DOHH2 (cell line): Measurements from ENCODE around the gene RIN3.

Source experiments
- H3F3A ChIP-seq: fragments of 200-600 bp; sonication (generic), shearing (Covaris generic); 2 replicates; pipeline ENCODE4 v1.6.0; 2016; ENCODE audit warnings: antibody characterized with exemption, mild to moderate bottlenecking; ENCODE audit not compliant: control insufficient read depth, insufficient read depth
- H3K27ac ChIP-seq: fragments of 200-600 bp; sonication (generic); 2 replicates; pipeline ENCODE4 v1.5.1; 2014; ENCODE audit warnings: low read depth, mild to moderate bottlenecking, low read length, moderate library complexity
- H3K27me3 ChIP-seq: fragments of 200-600 bp; sonication (generic); 2 replicates; pipeline ENCODE4 v1.6.1; 2014; ENCODE audit warnings: mild to moderate bottlenecking, low read length, mixed read lengths; ENCODE audit not compliant: control insufficient read depth
- H3K36me3 ChIP-seq: fragments of 200-600 bp; sonication (generic); 2 replicates; pipeline ENCODE4 v1.6.1; 2014; ENCODE audit warnings: mild to moderate bottlenecking, low read length, moderate library complexity, mixed read lengths; ENCODE audit not compliant: control insufficient read depth
- H3K4me1 ChIP-seq: fragments of 200-600 bp; sonication (generic); 2 replicates; pipeline ENCODE4 v1.6.1; 2014; ENCODE audit warnings: mild to moderate bottlenecking, low read length, mixed read lengths; ENCODE audit not compliant: control insufficient read depth
- H3K4me2 ChIP-seq: fragments of 200-600 bp; sonication (generic); 2 replicates; pipeline ENCODE4 v1.6.0; 2014; ENCODE audit warnings: mild to moderate bottlenecking, low read length, moderate library complexity
- H3K4me3 ChIP-seq: fragments of 200-600 bp; sonication (generic); 2 replicates; pipeline ENCODE4 v1.5.1; 2014; ENCODE audit warnings: mild to moderate bottlenecking, low read length, mixed read lengths
- H3K79me2 ChIP-seq: fragments of 200-600 bp; sonication (generic); 2 replicates; pipeline ENCODE4 v1.6.1; 2014; ENCODE audit warnings: mild to moderate bottlenecking, low read length, mixed read lengths; ENCODE audit not compliant: control insufficient read depth
- H3K9me2 ChIP-seq: fragments of 200-600 bp; sonication (generic); replicated peaks from 2 replicates; pipeline ENCODE4 v1.6.1; 2014; ENCODE audit warnings: mild to moderate bottlenecking, low read length, mixed read lengths; ENCODE audit not compliant: control insufficient read depth
- H3K9me3 ChIP-seq: fragments of 200-600 bp; sonication (generic); 2 replicates; pipeline ENCODE4 v1.6.1; 2014; ENCODE audit warnings: antibody characterized with exemption, low read length, mixed read lengths; ENCODE audit not compliant: control insufficient read depth, insufficient read depth
- H4K20me1 ChIP-seq: fragments of 200-600 bp; sonication (generic); 2 replicates; pipeline ENCODE4 v1.6.0; 2014; ENCODE audit warnings: low read depth, mild to moderate bottlenecking, antibody characterized with exemption, low read length, moderate library complexity; ENCODE audit not compliant: control insufficient read depth, insufficient read depth
- EZH2phosphoT487 ChIP-seq: fragments of 200-600 bp; sonication (generic); IDR thresholded peaks from 2 replicates; pipeline ENCODE4 v1.6.1; 2017; ENCODE audit warnings: borderline replicate concordance, mild to moderate bottlenecking, antibody characterized with exemption, low read length, moderate library complexity, mixed read lengths
- TF ChIP-seq, protein P1 (sequence below): fragments of 200-600 bp; sonication (generic); IDR thresholded peaks from one replicate; pipeline ENCODE4 v1.5.1; 2014; ENCODE audit warnings: antibody characterized with exemption, mild to moderate bottlenecking, low read depth, low read length; ENCODE audit not compliant: poor library complexity, severe bottlenecking

The RIN3 gene

DNA sequence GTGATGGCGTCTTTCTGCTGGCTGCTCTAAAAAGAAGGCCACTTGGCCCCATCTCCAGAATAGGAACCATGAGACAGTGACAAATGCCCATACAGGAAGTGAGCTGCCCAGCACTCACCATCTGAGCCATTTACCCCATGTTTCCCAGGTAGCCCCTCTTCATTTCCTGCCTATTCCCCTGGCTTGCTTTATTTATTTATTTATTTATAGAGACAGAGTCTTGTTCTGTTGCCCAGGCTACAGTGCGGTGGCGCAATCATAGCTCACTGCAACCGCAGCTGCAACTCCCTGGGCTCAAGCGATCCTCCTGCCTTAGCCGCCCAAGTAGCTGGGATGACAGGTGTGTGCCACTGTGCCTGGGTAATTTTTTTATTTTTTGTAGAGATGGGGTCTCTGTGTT is 71.2 kb downstream of the RIN3 start:
- Histone ChIP-seq H3K4me3 (no peak overlapping the region), H3K27ac (no peak overlapping the region), H3K4me1 (peaks cover 14% of the 10 kb centered on the region), H3K27me3 (no peaks in the 10 kb centered on the region), H3K4me2 (no peak overlapping the region), H3K36me3 (no peaks in the 10 kb centered on the region), H3K79me2 (no peaks in the 10 kb centered on the region), H4K20me1 (no peaks in the 10 kb centered on the region), H3K9me2 (no peaks in the 10 kb centered on the region), H3F3A (no peaks in the 10 kb centered on the region), H3K9me3 (no peaks in the 10 kb centered on the region)
- TF ChIP-seq, protein P1, sequence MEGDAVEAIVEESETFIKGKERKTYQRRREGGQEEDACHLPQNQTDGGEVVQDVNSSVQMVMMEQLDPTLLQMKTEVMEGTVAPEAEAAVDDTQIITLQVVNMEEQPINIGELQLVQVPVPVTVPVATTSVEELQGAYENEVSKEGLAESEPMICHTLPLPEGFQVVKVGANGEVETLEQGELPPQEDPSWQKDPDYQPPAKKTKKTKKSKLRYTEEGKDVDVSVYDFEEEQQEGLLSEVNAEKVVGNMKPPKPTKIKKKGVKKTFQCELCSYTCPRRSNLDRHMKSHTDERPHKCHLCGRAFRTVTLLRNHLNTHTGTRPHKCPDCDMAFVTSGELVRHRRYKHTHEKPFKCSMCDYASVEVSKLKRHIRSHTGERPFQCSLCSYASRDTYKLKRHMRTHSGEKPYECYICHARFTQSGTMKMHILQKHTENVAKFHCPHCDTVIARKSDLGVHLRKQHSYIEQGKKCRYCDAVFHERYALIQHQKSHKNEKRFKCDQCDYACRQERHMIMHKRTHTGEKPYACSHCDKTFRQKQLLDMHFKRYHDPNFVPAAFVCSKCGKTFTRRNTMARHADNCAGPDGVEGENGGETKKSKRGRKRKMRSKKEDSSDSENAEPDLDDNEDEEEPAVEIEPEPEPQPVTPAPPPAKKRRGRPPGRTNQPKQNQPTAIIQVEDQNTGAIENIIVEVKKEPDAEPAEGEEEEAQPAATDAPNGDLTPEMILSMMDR = no peak
- no peak for TF ChIP-seq EZH2phosphoT487

DNA sequence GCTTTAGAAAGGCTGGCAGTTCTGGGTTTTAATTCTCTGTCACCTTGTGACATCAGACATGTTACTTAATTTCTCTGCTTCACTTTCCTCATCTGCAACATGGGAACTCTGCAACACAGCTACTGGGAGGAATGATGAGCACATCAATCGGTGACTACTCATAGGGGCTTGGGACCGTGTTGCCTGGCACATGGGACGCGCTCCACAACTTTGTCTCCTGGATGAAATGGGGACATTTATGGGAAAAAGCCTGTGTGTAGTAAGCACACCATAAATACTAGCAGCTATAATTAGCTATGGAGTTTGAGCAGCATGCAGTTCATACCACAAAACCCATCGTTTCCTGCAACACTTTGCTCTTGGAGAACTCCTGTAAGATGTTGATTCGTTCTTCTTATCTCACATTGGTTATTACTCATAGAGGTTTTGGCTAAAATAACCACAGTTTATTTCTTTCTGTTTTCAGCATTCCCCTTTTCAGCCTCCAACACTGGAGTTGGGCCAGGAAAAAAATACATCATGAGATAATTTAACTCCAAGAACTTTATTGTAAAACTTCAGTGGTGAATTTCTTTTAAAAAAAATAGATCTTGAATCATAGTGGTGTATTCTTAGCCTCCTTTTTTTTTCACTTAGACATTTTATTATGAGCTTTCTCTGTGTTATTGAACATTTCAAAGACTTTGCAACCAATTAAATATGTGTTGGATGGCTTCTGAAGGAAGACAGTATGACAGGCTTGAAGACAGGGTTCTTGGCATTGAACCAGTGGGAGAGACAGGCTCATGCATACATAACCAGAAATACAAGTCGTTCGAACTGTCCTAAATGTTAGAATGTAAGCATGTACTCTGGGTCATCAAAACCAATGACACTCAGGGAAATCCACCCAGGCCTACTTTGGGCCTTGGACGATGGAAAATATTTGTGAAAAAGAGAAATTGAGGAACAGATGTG is 72.7 kb downstream of the RIN3 start:
- Histone ChIP-seq H3K27ac (no peak overlapping the region), H3K9me3 (no peaks in the 10 kb centered on the region), H3K9me2 (no peaks in the 10 kb centered on the region), H3F3A (no peaks in the 10 kb centered on the region), H3K4me2 (no peak overlapping the region), H3K4me3 (no peak overlapping the region), H3K27me3 (0 out of 2 replicates have a peak, but pooled peaks cover 3% of the 10 kb centered on the region), H3K4me1 (peaks cover 14% of the 10 kb centered on the region), H4K20me1 (no peaks in the 10 kb centered on the region), H3K79me2 (no peaks in the 10 kb centered on the region), H3K36me3 (no peaks in the 10 kb centered on the region)
- TF ChIP-seq EZH2phosphoT487 = no peak

DNA sequence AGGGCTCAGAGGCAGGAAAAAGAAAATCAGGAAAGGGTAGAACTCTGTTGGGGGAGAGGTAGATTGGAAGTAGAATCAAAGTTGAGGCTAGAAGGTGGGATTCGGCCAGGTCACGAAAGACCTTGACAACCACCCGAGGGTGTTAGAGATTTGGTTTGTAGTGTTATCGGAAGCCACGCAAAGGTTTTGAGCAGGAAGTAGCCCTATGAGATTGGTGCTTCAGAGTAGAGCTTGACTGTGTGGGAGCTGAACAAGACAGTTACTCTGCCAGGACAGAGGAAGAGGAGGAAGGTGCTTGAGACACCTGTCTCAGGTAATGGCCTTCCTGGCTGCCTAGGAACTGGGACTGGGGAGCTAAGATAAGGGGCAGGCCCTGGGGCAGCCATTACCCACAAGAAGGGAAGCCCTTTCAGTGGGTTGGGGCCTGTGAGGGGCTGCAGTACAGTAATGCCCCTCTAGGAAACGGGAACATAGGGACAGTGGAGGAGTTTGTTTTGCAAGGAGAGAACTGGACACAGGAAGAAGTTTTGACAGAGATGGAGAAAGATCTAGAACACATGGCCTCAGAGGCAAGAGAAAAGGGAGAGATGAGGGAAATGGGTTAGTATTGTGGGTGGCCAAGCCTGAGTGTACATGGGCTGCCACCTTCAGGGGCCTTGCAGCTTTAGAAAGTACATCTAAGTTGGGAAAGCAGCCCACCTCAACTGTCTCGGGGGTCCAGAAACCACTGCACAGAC is 73.5 kb downstream of the RIN3 start:
- no peak overlapping the region for H3K4me2 ChIP-seq
- no peaks in the 10 kb centered on the region for H3K9me2 ChIP-seq

More for the DNA sequence above, 73.5 kb downstream of the RIN3 start:
- Histone ChIP-seq H3F3A (no peaks in the 10 kb centered on the region), H3K4me3 (no peak overlapping the region), H3K9me3 (no peaks in the 10 kb centered on the region), H3K27me3 (0 out of 2 replicates have a peak, but pooled peaks cover 3% of the 10 kb centered on the region), H3K4me1 (peaks cover 9% of the 10 kb centered on the region), H3K27ac (no peak overlapping the region), H3K36me3 (no peaks in the 10 kb centered on the region), H3K79me2 (no peaks in the 10 kb centered on the region), H4K20me1 (no peaks in the 10 kb centered on the region)
- TF ChIP-seq, protein P1 = no peak
- TF ChIP-seq EZH2phosphoT487 = no peak
